Fibroblast of mammary gland (primary cell): Measurements from ENCODE around the gene PPOX.

ENCODE experiments used
- DNase-seq: peaks from one replicate; pipeline ENCODE4 v3.0.0-alpha.2; 2010; ENCODE audit warnings: low read depth
- H3K4me3 ChIP-seq: 2 replicates; pipeline ENCODE4 v1.5.1; 2011; ENCODE audit warnings: low read depth, mild to moderate bottlenecking, low read length, moderate library complexity; ENCODE audit not compliant: control insufficient read depth
- TF ChIP-seq, protein P1 (sequence below): conservative IDR thresholded peaks from 2 replicates; pipeline ENCODE4 v1.5.1; 2011; ENCODE audit warnings: low read depth, low read length, inconsistent platforms; ENCODE audit not compliant: control insufficient read depth, insufficient read depth

The PPOX gene

DNA sequence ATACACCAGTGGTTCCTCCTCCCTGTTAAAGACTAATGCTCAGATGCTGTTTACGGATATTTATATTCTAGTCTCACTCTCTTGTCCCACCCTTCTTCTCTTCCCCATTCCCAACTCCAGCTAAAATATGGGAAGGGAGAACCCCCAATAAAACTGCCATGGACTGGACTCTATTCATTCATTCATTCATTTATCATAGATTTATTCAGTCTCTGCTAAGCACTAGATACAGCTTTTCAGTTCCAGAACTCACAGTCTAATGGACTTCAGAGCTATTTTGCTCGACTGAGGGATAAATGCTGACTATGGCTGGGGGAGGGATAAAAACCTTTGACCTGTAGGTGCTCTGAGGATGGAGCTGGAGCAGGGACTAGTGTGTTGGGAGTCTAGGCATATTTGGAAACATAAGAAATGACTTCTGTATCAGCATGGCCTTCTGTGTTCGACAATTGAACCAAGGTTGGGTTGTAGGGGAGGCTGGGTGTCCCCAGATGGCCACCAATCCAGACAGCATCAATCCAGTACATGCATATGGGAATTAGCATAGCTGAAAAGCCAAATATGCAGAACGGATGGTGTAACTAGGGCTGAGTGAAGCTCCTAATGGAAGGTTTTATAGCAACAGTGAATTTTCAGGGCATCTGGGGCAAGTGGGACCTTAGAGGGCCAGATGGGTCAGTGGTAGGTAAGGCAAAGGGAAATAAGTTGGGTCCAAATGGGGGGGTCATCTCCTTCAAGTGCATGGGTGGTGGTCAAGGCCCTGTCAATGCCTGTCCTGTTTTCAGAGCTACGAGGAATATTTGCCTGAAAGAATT, 53.1 kb downstream of the PPOX start:
- no peak overlapping the region for H3K4me3 ChIP-seq
- DNase-seq = no peak
- TF ChIP-seq, protein P1, sequence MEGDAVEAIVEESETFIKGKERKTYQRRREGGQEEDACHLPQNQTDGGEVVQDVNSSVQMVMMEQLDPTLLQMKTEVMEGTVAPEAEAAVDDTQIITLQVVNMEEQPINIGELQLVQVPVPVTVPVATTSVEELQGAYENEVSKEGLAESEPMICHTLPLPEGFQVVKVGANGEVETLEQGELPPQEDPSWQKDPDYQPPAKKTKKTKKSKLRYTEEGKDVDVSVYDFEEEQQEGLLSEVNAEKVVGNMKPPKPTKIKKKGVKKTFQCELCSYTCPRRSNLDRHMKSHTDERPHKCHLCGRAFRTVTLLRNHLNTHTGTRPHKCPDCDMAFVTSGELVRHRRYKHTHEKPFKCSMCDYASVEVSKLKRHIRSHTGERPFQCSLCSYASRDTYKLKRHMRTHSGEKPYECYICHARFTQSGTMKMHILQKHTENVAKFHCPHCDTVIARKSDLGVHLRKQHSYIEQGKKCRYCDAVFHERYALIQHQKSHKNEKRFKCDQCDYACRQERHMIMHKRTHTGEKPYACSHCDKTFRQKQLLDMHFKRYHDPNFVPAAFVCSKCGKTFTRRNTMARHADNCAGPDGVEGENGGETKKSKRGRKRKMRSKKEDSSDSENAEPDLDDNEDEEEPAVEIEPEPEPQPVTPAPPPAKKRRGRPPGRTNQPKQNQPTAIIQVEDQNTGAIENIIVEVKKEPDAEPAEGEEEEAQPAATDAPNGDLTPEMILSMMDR = no peak

DNA sequence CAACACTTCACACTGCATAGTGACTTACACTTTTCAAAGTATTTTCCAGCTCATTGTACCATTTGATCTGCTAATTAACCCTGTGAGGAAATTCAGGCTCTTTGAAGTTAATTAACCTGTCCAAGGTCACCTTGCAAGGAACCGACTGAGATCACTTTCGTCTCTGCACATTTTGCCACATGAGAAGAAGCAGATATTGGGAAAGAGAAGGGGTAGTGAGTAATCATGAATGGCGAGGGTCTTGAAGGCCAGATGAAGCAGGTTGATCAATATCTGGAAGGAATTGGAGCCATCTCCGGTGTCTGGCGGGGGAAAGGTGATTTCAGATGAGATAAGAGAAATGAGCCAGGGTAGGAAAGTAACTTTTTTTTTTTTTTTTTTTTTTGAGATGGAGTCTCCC, 53.8 kb downstream of the PPOX start:
- no peak overlapping the region for H3K4me3 ChIP-seq
- TF ChIP-seq, protein P1 = no peak

More for the DNA sequence above, 53.8 kb downstream of the PPOX start:
- DNase-seq = no peak
